Sigmoid colon (tissue), 4 donors: Measurements from ENCODE around the gene DAB2IP.

Experiments
- CTCF ChIP-seq, 4 experiments: fragments of 450-650 bp in 3 of 4; fragments of 200-600 bp in 1 of 4; IDR thresholded peaks; one replicate each; pipeline ENCODE4 v1.5.1; 2016 to 2019; ENCODE audit warnings: antibody characterized with exemption in 4 of 4, mild to moderate bottlenecking in 3 of 4, moderate library complexity in 2 of 4
- EP300 ChIP-seq, 4 donors: sonication (generic); formaldehyde crosslinking; IDR thresholded peaks; one replicate each; pipeline ENCODE4 v1.6.1; 2017; ENCODE audit warnings: antibody characterized with exemption in 4 of 4
- POLR2A ChIP-seq, 2 donors: fragments of 450-650 bp; IDR thresholded peaks; one replicate each; pipeline ENCODE4 v1.6.1; 2016; ENCODE audit warnings: antibody characterized with exemption in 2 of 2, mild to moderate bottlenecking in 2 of 2, moderate library complexity in 2 of 2
- POLR2AphosphoS5 ChIP-seq, 4 donors: sonication (generic); formaldehyde crosslinking; IDR thresholded peaks; one replicate each; pipeline ENCODE4 v1.6.1; 2017; ENCODE audit warnings: antibody characterized with exemption in 4 of 4

- TF ChIP-seq CTCF (IDR thresholded peaks at IDR 0.05) (no peak), EP300 (IDR thresholded peaks at IDR 0.05) (no peak), POLR2A (IDR thresholded peaks at IDR 0.05) (no peak), POLR2AphosphoS5 (IDR thresholded peaks at IDR 0.05) (no peak)
These were observed 171.0 kb downstream of the DAB2IP start for GRCh38 chr9:121822093-121823085.
